HEK293T (cell line): ENCODE results near the gene VMP1.
"Not testable (repeated sequence)": the region's sequence is repeated elsewhere in the genome, so short reads cannot be mapped to it uniquely, and the experiment has no call there.

ENCODE experiments used
- CTCF ChIA-PET: fragments of 350-600 bp; formaldehyde crosslinking; extraction: SDS; loops from one replicate; lab custom pipeline; 2021; ENCODE audit warnings: antibody characterized with exemption, inconsistent platforms; lab: Yijun Ruan, JAX
- POLR2A ChIA-PET: fragments of 350-600 bp; formaldehyde crosslinking; extraction: SDS; loops from one replicate; lab custom pipeline; 2020; ENCODE audit warnings: antibody characterized with exemption, inconsistent platforms; lab: Yijun Ruan, JAX
- DNase-seq: peaks from one replicate; pipeline ENCODE4 v3.0.0; 2012; ENCODE audit warnings: mixed read lengths; ENCODE audit errors: extremely low spot score
- ARNT ChIP-seq: fragments of 450-650 bp; IDR thresholded peaks from 2 replicates; pipeline ENCODE4 v1.6.1; 2017; ENCODE audit warnings: mild to moderate bottlenecking
- BHLHE40 ChIP-seq: fragments of 450-650 bp; IDR thresholded peaks from 2 replicates; pipeline ENCODE4 v1.6.1; 2016; ENCODE audit warnings: mild to moderate bottlenecking, moderate library complexity, borderline replicate concordance
- CTBP1 ChIP-seq: fragments of 450-650 bp; IDR thresholded peaks from 2 replicates; pipeline ENCODE4 v1.6.1; 2016; ENCODE audit warnings: borderline replicate concordance
- ELF4 ChIP-seq: fragments of 450-650 bp; IDR thresholded peaks from 2 replicates; pipeline ENCODE4 v1.6.1; 2017; ENCODE audit warnings: antibody characterized with exemption
- FOXA1 ChIP-seq: fragments of 450-650 bp; IDR thresholded peaks from 2 replicates; pipeline ENCODE4 v1.6.1; 2016; ENCODE audit warnings: mild to moderate bottlenecking
- FOXK2 ChIP-seq: fragments of 450-650 bp; IDR thresholded peaks from 2 replicates; pipeline ENCODE4 v1.6.1; 2016; ENCODE audit warnings: mild to moderate bottlenecking
- FOXM1 ChIP-seq: fragments of 450-650 bp; IDR thresholded peaks from 2 replicates; pipeline ENCODE4 v1.6.1; 2017; ENCODE audit warnings: mild to moderate bottlenecking, borderline replicate concordance
- HDGF ChIP-seq: fragments of 450-650 bp; IDR thresholded peaks from 2 replicates; pipeline ENCODE4 v1.6.1; 2017; ENCODE audit warnings: antibody characterized with exemption, borderline replicate concordance
- L3MBTL2 ChIP-seq: fragments of 450-650 bp; conservative IDR thresholded peaks from 2 replicates; pipeline ENCODE4 v1.6.1; 2016; ENCODE audit warnings: mild to moderate bottlenecking
- LEF1 ChIP-seq: fragments of 450-650 bp; IDR thresholded peaks from 2 replicates; pipeline ENCODE4 v1.6.1; 2017; ENCODE audit warnings: mild to moderate bottlenecking, borderline replicate concordance
- NFRKB ChIP-seq: fragments of 450-650 bp; IDR thresholded peaks from 2 replicates; pipeline ENCODE4 v1.6.1; 2016; ENCODE audit warnings: mild to moderate bottlenecking, moderate library complexity
- PKNOX1 ChIP-seq: fragments of 450-650 bp; IDR thresholded peaks from 2 replicates; pipeline ENCODE4 v1.6.1; 2016
- SP1 ChIP-seq: fragments of 450-650 bp; IDR thresholded peaks from 2 replicates; pipeline ENCODE4 v1.6.1; 2017
- SUZ12 ChIP-seq: fragments of 450-650 bp; IDR thresholded peaks from 2 replicates; pipeline ENCODE4 v1.6.1; 2016; ENCODE audit warnings: mild to moderate bottlenecking
- TARDBP ChIP-seq: fragments of 450-650 bp; IDR thresholded peaks from 2 replicates; pipeline ENCODE4 v1.6.1; 2016
- ZNF384 ChIP-seq: fragments of 450-650 bp; IDR thresholded peaks from 2 replicates; pipeline ENCODE4 v1.6.1; 2016

The VMP1 gene

DNA sequence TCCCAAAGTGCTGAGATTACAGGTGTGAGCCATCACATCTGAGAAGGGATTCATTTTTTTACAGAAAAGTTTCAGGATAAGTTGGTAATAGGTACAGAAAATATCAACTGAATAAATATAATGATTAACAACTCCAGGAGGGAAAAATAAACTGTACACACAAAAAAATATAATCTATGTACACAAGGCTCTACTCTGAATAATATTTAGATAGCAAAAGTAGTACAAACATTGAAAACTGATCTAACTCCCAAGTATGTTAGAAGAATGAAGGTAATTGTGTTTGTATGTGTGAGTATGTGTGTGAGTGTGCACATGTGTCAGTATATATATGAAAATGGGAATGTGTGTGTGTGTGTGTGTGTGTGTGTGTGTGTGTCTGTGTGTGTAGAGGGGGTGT lies 164.9 kb downstream of the VMP1 start:
- POLR2A ChIA-PET, result interaction anchor here (1.1 kb wide), 1 partner anchor 20 kb away, joined by 3 read pairs; the partner anchor contains the start of gene TUBD1
- DNase-seq, result no peak
- CTCF ChIA-PET, result no interaction called here
- TF ChIP-seq CTBP1 (no peak), FOXK2 (no peak), TARDBP (no peak), FOXM1 (no peak), BHLHE40 (no peak), ZNF384 (no peak), NFRKB (no peak), ELF4 (no peak), ARNT (no peak), FOXA1 (no peak), PKNOX1 (no peak), L3MBTL2 (no peak), SP1 (no peak), SUZ12 (no peak), HDGF (no peak), LEF1 (no peak)

DNA sequence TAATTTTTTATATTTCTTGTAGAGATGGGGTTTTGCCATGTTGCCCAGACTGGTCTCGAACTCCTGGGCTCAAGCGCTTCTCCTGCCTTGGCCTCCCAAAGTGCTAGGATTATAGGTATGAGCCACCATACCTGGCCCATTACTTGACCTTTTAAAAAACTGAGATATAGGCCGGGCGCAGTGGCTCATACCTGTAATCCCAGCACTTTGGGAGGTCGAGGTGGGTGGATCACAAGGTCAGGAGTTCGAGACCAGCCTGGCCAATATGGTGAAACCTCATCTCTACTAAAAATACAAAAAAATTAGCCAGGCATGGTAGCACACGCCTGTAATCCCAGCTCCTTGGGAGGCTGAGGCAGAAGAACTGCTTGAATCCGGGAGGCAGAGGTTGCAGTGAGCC lies 166.0 kb downstream of the VMP1 start:
- CTCF ChIA-PET, DNase-seq, POLR2A ChIA-PET: not testable (repeated sequence)

GRCh38 chr17:59874376-59874775 lies 166.9 kb downstream of the VMP1 start:
- TF ChIP-seq LEF1, result no peak
- TF ChIP-seq FOXM1, result no peak
- TF ChIP-seq ARNT, result no peak
- no peak for TF ChIP-seq ZNF384
- TF ChIP-seq SP1, result no peak
- POLR2A ChIA-PET, result no interaction called here
- DNase-seq, result no peak
- CTCF ChIA-PET, result no interaction called here

DNA sequence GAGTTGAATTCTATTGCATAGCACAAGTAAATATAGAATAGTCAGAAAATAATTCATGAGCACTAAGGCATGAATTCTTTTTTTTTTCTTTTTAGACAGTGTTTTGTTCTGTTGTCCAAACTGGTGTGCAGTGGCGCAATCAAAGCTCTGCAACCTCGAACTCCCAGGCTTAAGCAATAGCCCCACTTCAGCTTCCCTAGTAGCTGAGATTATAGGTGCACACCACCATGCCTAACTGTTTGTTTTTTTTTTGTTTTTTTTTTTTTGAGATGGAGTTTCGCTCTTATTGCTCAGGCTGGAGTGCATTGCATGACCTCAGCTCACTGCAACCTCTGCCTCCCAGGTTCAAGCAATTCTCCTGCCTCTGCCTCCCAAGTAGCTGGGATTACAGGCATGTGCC lies 168.7 kb downstream of the VMP1 start:
- no peak for TF ChIP-seq ARNT
- TF ChIP-seq FOXM1, result no peak
- TF ChIP-seq FOXA1, result no peak
- TF ChIP-seq LEF1, result no peak
- no peak for TF ChIP-seq L3MBTL2
- no peak for TF ChIP-seq ZNF384
- no peak for TF ChIP-seq HDGF
- TF ChIP-seq ELF4, result no peak
- no peak for TF ChIP-seq TARDBP
- no peak for TF ChIP-seq SUZ12
- TF ChIP-seq FOXK2, result no peak
- TF ChIP-seq NFRKB, result no peak
- TF ChIP-seq SP1, result no peak
- TF ChIP-seq CTBP1, result no peak
- TF ChIP-seq PKNOX1, result no peak
- TF ChIP-seq BHLHE40, result no peak
- no peak for DNase-seq
- ChIA-PET POLR2A (no interaction called here), CTCF (interaction anchor here (0.6 kb wide), 1 partner anchor 546 kb away, joined by 3 read pairs; no protein-coding TSS in a partner anchor)

DNA sequence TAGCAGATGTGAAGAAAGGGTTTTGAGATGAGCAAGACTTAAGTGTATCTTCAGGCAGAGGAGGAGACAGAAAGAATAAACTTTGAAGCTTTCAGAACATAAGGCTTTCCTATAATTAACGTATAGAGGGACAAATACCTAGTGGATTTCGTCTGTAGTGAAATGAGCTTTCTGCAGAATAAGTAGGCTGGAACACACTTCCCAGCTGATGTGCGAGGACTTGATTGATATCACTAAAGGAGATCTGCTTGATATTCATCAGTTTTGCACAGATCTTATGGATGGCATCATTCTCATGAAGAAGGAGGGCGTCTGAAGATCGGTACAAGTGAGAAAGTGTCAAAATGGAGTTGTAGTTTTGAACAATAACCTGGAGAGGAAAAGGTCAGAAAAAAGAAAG lies 170.5 kb downstream of the VMP1 start:
- ChIA-PET POLR2A (no interaction called here), CTCF (no interaction called here)
- no peak for DNase-seq
- TF ChIP-seq FOXK2 (no peak), LEF1 (no peak), SUZ12 (no peak), CTBP1 (no peak), SP1 (no peak), PKNOX1 (no peak), ZNF384 (no peak), ELF4 (no peak), HDGF (no peak), FOXM1 (no peak), NFRKB (no peak), TARDBP (no peak), FOXA1 (no peak), L3MBTL2 (no peak), BHLHE40 (no peak), ARNT (no peak)

DNA sequence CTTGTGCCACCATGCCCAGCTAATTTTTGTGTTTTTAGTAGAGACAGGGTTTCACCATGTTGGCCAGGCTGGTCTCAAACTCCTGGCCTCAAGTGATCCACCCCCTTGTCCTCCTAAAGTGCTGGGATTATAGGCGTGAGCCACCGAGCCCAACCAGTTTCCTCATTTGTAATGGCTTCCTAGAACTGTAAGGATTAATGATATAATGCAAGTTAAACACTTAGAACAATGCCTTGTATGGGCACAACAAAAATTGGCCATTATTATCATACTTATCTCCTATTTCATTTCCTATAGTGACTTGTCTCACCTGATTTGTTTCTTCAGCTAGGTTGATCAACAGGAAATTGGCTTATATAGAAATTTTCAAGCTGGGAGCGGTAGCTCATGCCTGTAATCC lies 171.2 kb downstream of the VMP1 start:
- no peak for TF ChIP-seq NFRKB
- no peak for TF ChIP-seq TARDBP
- TF ChIP-seq PKNOX1, result no peak
- TF ChIP-seq HDGF, result no peak
- DNase-seq, result no peak
- ChIA-PET CTCF (no interaction called here), POLR2A (no interaction called here)
